ENCODE measurements around the gene PIGO. TPM values are rescaled to one million over a fixed set of nuclear protein-coding genes. Genes with fewer than 3 reads are reported as not detected.
A peak's percentile ranks its signal among the peaks of the same experiment; 100 is the strongest.

PIGO gene
- total and polyA plus RNA-seq, 2 of the 4 experiments (the other 2 are of a cell fraction): 9.3 to 18.2 TPM

DNA sequence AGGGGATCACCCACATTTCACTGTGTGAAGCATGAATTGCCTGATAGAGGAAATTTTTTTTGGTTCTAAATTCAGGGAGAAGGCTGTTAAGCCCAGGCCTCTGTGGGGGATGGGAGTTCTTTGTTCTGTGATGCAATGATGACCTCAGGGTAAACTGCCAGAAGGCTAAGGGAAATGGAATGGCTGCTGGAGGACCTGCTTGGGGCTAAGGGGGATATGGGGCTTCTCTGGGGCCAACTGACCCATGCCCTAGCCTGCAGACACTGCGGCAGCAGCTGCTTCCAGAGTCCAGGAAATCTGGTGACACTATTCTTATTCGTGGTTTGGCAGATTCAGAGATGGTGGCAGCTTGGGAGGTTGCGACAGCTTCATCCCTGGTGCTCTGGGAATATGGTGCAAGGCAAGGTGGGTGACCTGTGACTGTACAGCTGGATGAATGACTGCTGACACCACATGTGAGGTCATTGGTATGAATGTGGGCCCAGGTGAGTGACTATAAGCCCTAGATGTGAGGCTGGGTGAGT is 54.2 kb downstream of the PIGO start:
- no peak overlapping the region for H3K4ac ChIP-seq (ENCODE audit: low read depth, low read length)
- H2BK20ac ChIP-seq (ENCODE audit: low read depth, low read length): no peak overlapping the region
- H3K4me3 ChIP-seq (ENCODE audit: insufficient read depth, low read depth, low read length): no peak overlapping the region
- TF ChIP-seq CEBPB (IDR thresholded peaks at IDR 0.05; ENCODE audit: low read depth, low read length) (peak; percentile 60), MXI1 (IDR thresholded peaks at IDR 0.05; ENCODE audit: borderline replicate concordance, low read depth, low read length) (no peak)
- H2AK9ac ChIP-seq (replicated peaks; ENCODE audit: low read depth, low read length, poor library complexity): no peak overlapping the region
- H3K18ac ChIP-seq (ENCODE audit: low read depth, low read length): no peak overlapping the region
- intact Hi-C loops (cut with micrococcal nuclease): no loop called here
- ATAC-seq (ENCODE audit: low read depth): peak; percentile 42
- H4K91ac ChIP-seq (ENCODE audit: insufficient read depth, low read depth, low read length): no peak overlapping the region
- no peak overlapping the region for H2AK5ac ChIP-seq (ENCODE audit: low read depth, low read length)
- BruUV-seq (replicated peaks): no TSS peak
- in situ Hi-C loops (cut with MboI; ENCODE audit: low sequenced_read_pairs): no loop called here
- no peaks in the 10 kb centered on the region for H4K20me1 ChIP-seq (ENCODE audit: insufficient read depth, low read length)
- H2AFZ ChIP-seq (replicated peaks; ENCODE audit: low read length, poor library complexity): no peak overlapping the region
- no peaks in the 10 kb centered on the region; a peak in 1 of 4 replicates for H3K79me1 ChIP-seq (ENCODE audit: low read depth in 1 of 2, low read length in 2 of 2)
- no peak overlapping the region for H3K4me2 ChIP-seq (ENCODE audit: low read depth, low read length)
- H3K4me1 ChIP-seq (ENCODE audit: control insufficient read depth, insufficient read depth, low read length): peaks cover 11% of the 10 kb centered on the region
- H3K9ac ChIP-seq (ENCODE audit: low read depth, low read length): no peak overlapping the region
- dilution Hi-C loops (cut with HindIII; ENCODE audit: low sequenced_read_pairs, unreplicated experiment): no loop called here
- DNase-seq: peak; percentile 49
- CTCF ChIA-PET: interaction anchor here (0.6 to 2.2 kb wide), 4 partner anchors 9 to 337 kb away, joined by 3 to 6 read pairs (median 4); no protein-coding TSS in a partner anchor
- no peak overlapping the region for H3K27ac ChIP-seq (ENCODE audit: insufficient read depth, low read length)
- no peak overlapping the region for H4K8ac ChIP-seq (ENCODE audit: low read depth in 2 of 2, low read length in 2 of 2)
- no peak overlapping the region for H3K56ac ChIP-seq (ENCODE audit: extremely low read depth, insufficient read depth, low read length)
- POLR2A ChIA-PET (ENCODE audit: unreplicated experiment): no interaction called here
- peaks cover 12% of the 10 kb centered on the region; the same call in 1 of the 2 replicates for H3K9me1 ChIP-seq (ENCODE audit: insufficient read depth, low read length)
- no peak overlapping the region for H2BK120ac ChIP-seq (ENCODE audit: low read depth, low read length)
- H3K23ac ChIP-seq (ENCODE audit: low read depth, low read length): no peak overlapping the region
- no peak overlapping the region for H2BK5ac ChIP-seq (ENCODE audit: low read depth, low read length, poor library complexity, severe bottlenecking)
- no peaks in the 10 kb centered on the region for H3K9me3 ChIP-seq (ENCODE audit: control insufficient read depth, insufficient read depth, low read length)
- H4K5ac ChIP-seq (ENCODE audit: low read depth, low read length): no peak overlapping the region
- H2BK15ac ChIP-seq (ENCODE audit: low read depth, low read length): no peak overlapping the region
- H3K14ac ChIP-seq (replicated peaks; ENCODE audit: low read depth, low read length): no peak overlapping the region
- peaks cover 11% of the 10 kb centered on the region for H3K36me3 ChIP-seq (ENCODE audit: control insufficient read depth, insufficient read depth, low read length)
- 83% methylated on average over 1 of the region's 3 CpGs; no CpG with 5 or more reads in 1 of the 2 experiments for WGBS, 2 experiments (ENCODE audit: extremely low coverage in 2 of 2, insufficient read length in 1 of 2)
- no peaks in the 10 kb centered on the region for H3K27me3 ChIP-seq (ENCODE audit: control insufficient read depth, insufficient read depth, low read length)

Small RNAs within 50 kb of the gene (microRNA-seq; reads per million reads assigned to microRNA genes)
- gene RN7SL338P (ENCODE audit: insufficient read depth, insufficient read length): not detected

Small RNAs within 50 kb of the gene (small RNA-seq; reads per million reads assigned to genes)
- gene RN7SL338P: 0 reads per million in 5 experiments

Other genes starting within 250 kb of the PIGO start
- not detected in 2 replicates for gene PHF24, start 138.3 kb downstream of the PIGO start, total RNA-seq (2012; rRNA removed)
- gene PHF24, start 138.3 kb downstream of the PIGO start, polyA plus RNA-seq (2012; rRNA removed): 0.02 TPM in 1 of 2 replicates, not detected in the other
- gene DNAJB5, start 106.8 kb downstream of the PIGO start, total RNA-seq (2012; rRNA removed): 11.7 and 14.9 TPM in 2 replicates
- 9.9 and 11.4 TPM in 2 replicates for gene DNAJB5, start 106.8 kb downstream of the PIGO start, polyA plus RNA-seq (2012; rRNA removed)
- 492 and 516 TPM in 2 replicates for gene VCP, start 24.0 kb downstream of the PIGO start, total RNA-seq (2012; rRNA removed)
- 291 and 292 TPM in 2 replicates for gene VCP, start 24.0 kb downstream of the PIGO start, polyA plus RNA-seq (2012; rRNA removed)
- gene FANCG, start 16.6 kb downstream of the PIGO start, total RNA-seq (2012; rRNA removed): 13.9 and 16.1 TPM in 2 replicates
- gene FANCG, start 16.6 kb downstream of the PIGO start, polyA plus RNA-seq (2012; rRNA removed): 19.3 and 20.4 TPM in 2 replicates
- gene STOML2, start 6.5 kb upstream of the PIGO start, total RNA-seq (2012; rRNA removed): 232 and 250 TPM in 2 replicates
- gene STOML2, start 6.5 kb upstream of the PIGO start, polyA plus RNA-seq (2012; rRNA removed): 177 and 179 TPM in 2 replicates
- 12.0 and 13.3 TPM in 2 replicates for gene ATOSB, start 19.3 kb upstream of the PIGO start, total RNA-seq (2012; rRNA removed)
- gene ATOSB, start 19.3 kb upstream of the PIGO start, polyA plus RNA-seq (2012; rRNA removed): 37.7 and 40.2 TPM in 2 replicates
- gene UNC13B, start 65.4 kb upstream of the PIGO start, total RNA-seq (2012; rRNA removed): 12.2 and 14.3 TPM in 2 replicates
- 6.5 and 7.5 TPM in 2 replicates for gene UNC13B, start 65.4 kb upstream of the PIGO start, polyA plus RNA-seq (2012; rRNA removed)